GM23338 (cell line): Measurements from ENCODE around the gene MYL6. TPM values are rescaled to one million over a fixed set of nuclear protein-coding genes. Genes with fewer than 3 reads are reported as not detected.

Experiments
- ATAC-seq: fragments of 200-7000 bp; cut with Tn5 transposase; 3 replicates; pipeline ENCODE4 v1.9.1; 2020
- DNase-seq: peaks from one replicate; pipeline ENCODE4 v3.0.0-alpha.2; 2015; ENCODE audit warnings: low spot score
- H2AFZ ChIP-seq: fragments of 200-600 bp; sonication (generic); 2 replicates; pipeline ENCODE4 v1.8.0; 2016; ENCODE audit warnings: antibody characterized with exemption, mild to moderate bottlenecking, moderate library complexity
- H3F3A ChIP-seq: fragments of 200-600 bp; sonication (generic); replicated peaks from 2 replicates; pipeline ENCODE4 v1.8.0; 2017; ENCODE audit warnings: antibody characterized with exemption, mixed run types, low read depth
- H3K27ac ChIP-seq: fragments of 200-600 bp; sonication (generic); 2 replicates; pipeline ENCODE4 v1.6.1; 2016; ENCODE audit warnings: low read depth
- H3K27me3 ChIP-seq: fragments of 200-600 bp; sonication (generic); 2 replicates; pipeline ENCODE4 v1.8.0; 2016; ENCODE audit warnings: mild to moderate bottlenecking, mixed run types, moderate library complexity; ENCODE audit not compliant: insufficient read depth
- H3K36me3 ChIP-seq: fragments of 200-600 bp; sonication (generic); 2 replicates; pipeline ENCODE4 v1.8.0; 2016; ENCODE audit warnings: mild to moderate bottlenecking; ENCODE audit not compliant: insufficient read depth
- H3K4me1 ChIP-seq: fragments of 200-600 bp; sonication (generic); 2 replicates; pipeline ENCODE4 v1.8.0; 2016; ENCODE audit warnings: mild to moderate bottlenecking, moderate library complexity; ENCODE audit not compliant: insufficient read depth
- H3K4me2 ChIP-seq: fragments of 200-600 bp; sonication (generic); 2 replicates; pipeline ENCODE4 v1.7.1; 2017; ENCODE audit warnings: mixed run types
- H3K4me3 ChIP-seq: fragments of 200-600 bp; sonication (generic); 2 replicates; pipeline ENCODE4 v1.6.1; 2016; ENCODE audit warnings: mixed run types
- H3K79me2 ChIP-seq: fragments of 200-600 bp; sonication (generic); replicated peaks from 2 replicates; pipeline ENCODE4 v1.8.0; 2017; ENCODE audit warnings: mild to moderate bottlenecking; ENCODE audit not compliant: insufficient read depth
- H3K9me2 ChIP-seq: fragments of 200-600 bp; sonication (generic); 2 replicates; pipeline ENCODE4 v1.8.0; 2017; ENCODE audit not compliant: insufficient read depth
- H4K20me1 ChIP-seq: fragments of 200-600 bp; sonication (generic); replicated peaks from 2 replicates; pipeline ENCODE4 v1.8.0; 2017; ENCODE audit warnings: mild to moderate bottlenecking; ENCODE audit not compliant: insufficient read depth
- H3K27ac Mint-ChIP-seq: 2 replicates; pipeline ENCODE4 v1.8.0; 2020; ENCODE audit warnings: inconsistent platforms, mild to moderate bottlenecking, moderate library complexity, mixed read lengths
- H3K27me3 Mint-ChIP-seq: 3 replicates; pipeline ENCODE4 v1.8.0; 2022; ENCODE audit warnings: low read depth, mild to moderate bottlenecking, moderate library complexity, mixed read lengths, inconsistent platforms; ENCODE audit not compliant: insufficient read depth, poor library complexity
- H3K36me3 Mint-ChIP-seq: 3 replicates; pipeline ENCODE4 v1.8.0; 2021; ENCODE audit warnings: low read depth, mild to moderate bottlenecking, inconsistent platforms, moderate library complexity, mixed read lengths
- H3K4me1 Mint-ChIP-seq: 3 replicates; pipeline ENCODE4 v1.8.0; 2020; ENCODE audit warnings: mild to moderate bottlenecking, inconsistent platforms, mixed read lengths
- H3K4me3 Mint-ChIP-seq: 3 replicates; pipeline ENCODE4 v1.8.0; 2021; ENCODE audit warnings: moderate library complexity, mild to moderate bottlenecking, inconsistent platforms, mixed read lengths
- H3K9me3 Mint-ChIP-seq: 3 replicates; pipeline ENCODE4 v1.8.0; 2020; ENCODE audit warnings: moderate library complexity, mild to moderate bottlenecking, inconsistent platforms, mixed read lengths
- CREB1 ChIP-seq: fragments of 250-450 bp; sonication (Bioruptor Pico); IDR thresholded peaks from 2 replicates; pipeline ENCODE4 v1.5.0; 2020; ENCODE audit warnings: low read depth, mild to moderate bottlenecking, moderate library complexity
- NANOG ChIP-seq: IDR thresholded peaks from 2 replicates; pipeline ENCODE4 v1.6.1; 2016; ENCODE audit warnings: antibody characterized with exemption, borderline replicate concordance
- POLR2AphosphoS5 ChIP-seq: IDR thresholded peaks from 2 replicates; pipeline ENCODE4 v1.6.1; 2016; ENCODE audit warnings: antibody characterized with exemption, low read depth
- STAT1 ChIP-seq: IDR thresholded peaks from one replicate; pipeline ENCODE4 v1.6.1; 2016; ENCODE audit warnings: antibody characterized with exemption; ENCODE audit not compliant: unreplicated experiment
- ZNF331 ChIP-seq: fragments of 250-450 bp; sonication (Bioruptor Pico); IDR thresholded peaks from 2 replicates; pipeline ENCODE4 v1.5.0; 2020; ENCODE audit warnings: low read depth, mild to moderate bottlenecking, moderate library complexity
- polyA plus RNA-seq: library from polyadenylated mRNA; unstranded; fragments of >200 nt; fragmentation: Nextera tagmentation; extraction: Ambion mirVana; gene quantifications from 2 replicates; pipeline ENCODE4 v1.2.1, GENCODE V29; 2016
- total RNA-seq: library from RNA; depleted of rRNA; stranded (reverse); fragments of >200 nt; shearing (Covaris generic); gene quantifications from 2 replicates; pipeline ENCODE4 v1.2.3, GENCODE V29; 2014
- TF ChIP-seq, protein P1 (sequence below): fragments of 250-450 bp; sonication (Bioruptor Pico); IDR thresholded peaks from 2 replicates; pipeline ENCODE4 v1.5.0; 2020; ENCODE audit warnings: mild to moderate bottlenecking, moderate library complexity
- TF ChIP-seq, protein P2 (sequence below): IDR thresholded peaks from 2 replicates; pipeline ENCODE4 v1.6.1; 2016; ENCODE audit warnings: antibody characterized with exemption
- TF ChIP-seq, protein P3 (sequence below), 2 experiments: fragments of 200-600 bp in 1 of 2; sonication (generic) in 1 of 2; conservative IDR thresholded peaks; 2 replicates each; pipeline versions ENCODE4 v1.5.1 to v1.6.1; 2016 to 2017; ENCODE audit warnings: antibody characterized with exemption in 2 of 2, low read depth in 2 of 2, mild to moderate bottlenecking in 2 of 2, moderate library complexity in 1 of 2

MYL6 gene
- total and polyA plus RNA-seq, 2 experiments from 2014 or later = 1,092 to 1,545 TPM

DNA sequence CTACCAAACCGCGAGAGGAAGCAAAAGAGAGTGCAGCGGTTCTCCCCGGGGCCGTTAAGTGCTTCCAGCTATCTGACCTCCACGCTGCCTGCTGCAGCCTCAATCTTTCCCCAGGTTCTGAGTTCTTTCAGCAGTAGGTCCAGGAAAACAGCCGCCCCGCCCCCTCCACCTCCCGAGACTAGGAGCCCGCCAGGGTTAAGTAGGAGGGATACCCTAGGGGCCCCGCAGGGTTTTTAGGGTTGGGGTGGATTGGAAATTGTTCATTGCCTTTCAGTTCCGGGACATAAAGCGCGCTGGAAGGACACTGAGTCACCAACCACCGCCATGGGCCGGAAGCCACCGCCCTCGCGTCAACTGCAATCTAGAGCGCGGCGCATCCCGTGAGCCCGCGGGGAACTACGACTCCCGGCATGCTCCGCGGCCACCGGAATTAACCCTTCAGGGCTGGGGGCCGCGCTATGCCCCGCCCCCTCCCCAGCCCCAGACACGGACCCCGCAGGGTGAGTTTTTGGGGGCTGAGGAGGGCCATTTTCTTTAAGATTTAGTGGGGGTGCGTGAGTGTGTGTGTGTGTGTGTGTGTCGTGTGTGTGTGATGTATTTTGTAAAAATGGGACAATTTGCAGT, 5.9 kb upstream of the MYL6 start, which contains the start of gene MYL6B:
Gene MYL6B (plus strand): TSS at position 456 of the 624 bp plus-strand sequence. CDS start 1,332 bp downstream, outside the sequence.
- 0 out of 2 replicates have a peak, but pooled peaks cover 2% of the 10 kb centered on the region for H3K36me3 ChIP-seq
- no peaks in the 10 kb centered on the region for H4K20me1 ChIP-seq
- Mint-ChIP-seq H3K27me3 (peaks cover 15% of the 10 kb centered on the region), H3K9me3 (no peaks in the 10 kb centered on the region; the same call in 1 of the 3 replicates), H3K4me1 (peaks cover 23% of the 10 kb centered on the region), H3K4me3 (peak within 1 kb of the TSS; percentile 96), H3K36me3 (peaks cover 20% of the 10 kb centered on the region), H3K27ac (peak within 1 kb of the TSS; percentile 98)
- peaks cover 13% of the 10 kb centered on the region; the same call in 1 of the 2 replicates for H3K79me2 ChIP-seq
- peak; percentile 86 for ATAC-seq
- peak within 1 kb of the TSS; percentile 89 for H3K4me2 ChIP-seq
- H3F3A ChIP-seq = peaks cover 24% of the 10 kb centered on the region
- no peaks in the 10 kb centered on the region for H3K9me2 ChIP-seq
- peaks cover 22% of the 10 kb centered on the region for H3K4me1 ChIP-seq
- no peaks in the 10 kb centered on the region for H3K27me3 ChIP-seq
- TF ChIP-seq NANOG (no peak), ZNF331 (no peak), STAT1 (no peak), POLR2AphosphoS5 (peak; percentile 83), CREB1 (CRISPR knock-in tag) (peak; percentile 42; the same call in 1 of the 2 replicates)
- TF ChIP-seq, protein P1, sequence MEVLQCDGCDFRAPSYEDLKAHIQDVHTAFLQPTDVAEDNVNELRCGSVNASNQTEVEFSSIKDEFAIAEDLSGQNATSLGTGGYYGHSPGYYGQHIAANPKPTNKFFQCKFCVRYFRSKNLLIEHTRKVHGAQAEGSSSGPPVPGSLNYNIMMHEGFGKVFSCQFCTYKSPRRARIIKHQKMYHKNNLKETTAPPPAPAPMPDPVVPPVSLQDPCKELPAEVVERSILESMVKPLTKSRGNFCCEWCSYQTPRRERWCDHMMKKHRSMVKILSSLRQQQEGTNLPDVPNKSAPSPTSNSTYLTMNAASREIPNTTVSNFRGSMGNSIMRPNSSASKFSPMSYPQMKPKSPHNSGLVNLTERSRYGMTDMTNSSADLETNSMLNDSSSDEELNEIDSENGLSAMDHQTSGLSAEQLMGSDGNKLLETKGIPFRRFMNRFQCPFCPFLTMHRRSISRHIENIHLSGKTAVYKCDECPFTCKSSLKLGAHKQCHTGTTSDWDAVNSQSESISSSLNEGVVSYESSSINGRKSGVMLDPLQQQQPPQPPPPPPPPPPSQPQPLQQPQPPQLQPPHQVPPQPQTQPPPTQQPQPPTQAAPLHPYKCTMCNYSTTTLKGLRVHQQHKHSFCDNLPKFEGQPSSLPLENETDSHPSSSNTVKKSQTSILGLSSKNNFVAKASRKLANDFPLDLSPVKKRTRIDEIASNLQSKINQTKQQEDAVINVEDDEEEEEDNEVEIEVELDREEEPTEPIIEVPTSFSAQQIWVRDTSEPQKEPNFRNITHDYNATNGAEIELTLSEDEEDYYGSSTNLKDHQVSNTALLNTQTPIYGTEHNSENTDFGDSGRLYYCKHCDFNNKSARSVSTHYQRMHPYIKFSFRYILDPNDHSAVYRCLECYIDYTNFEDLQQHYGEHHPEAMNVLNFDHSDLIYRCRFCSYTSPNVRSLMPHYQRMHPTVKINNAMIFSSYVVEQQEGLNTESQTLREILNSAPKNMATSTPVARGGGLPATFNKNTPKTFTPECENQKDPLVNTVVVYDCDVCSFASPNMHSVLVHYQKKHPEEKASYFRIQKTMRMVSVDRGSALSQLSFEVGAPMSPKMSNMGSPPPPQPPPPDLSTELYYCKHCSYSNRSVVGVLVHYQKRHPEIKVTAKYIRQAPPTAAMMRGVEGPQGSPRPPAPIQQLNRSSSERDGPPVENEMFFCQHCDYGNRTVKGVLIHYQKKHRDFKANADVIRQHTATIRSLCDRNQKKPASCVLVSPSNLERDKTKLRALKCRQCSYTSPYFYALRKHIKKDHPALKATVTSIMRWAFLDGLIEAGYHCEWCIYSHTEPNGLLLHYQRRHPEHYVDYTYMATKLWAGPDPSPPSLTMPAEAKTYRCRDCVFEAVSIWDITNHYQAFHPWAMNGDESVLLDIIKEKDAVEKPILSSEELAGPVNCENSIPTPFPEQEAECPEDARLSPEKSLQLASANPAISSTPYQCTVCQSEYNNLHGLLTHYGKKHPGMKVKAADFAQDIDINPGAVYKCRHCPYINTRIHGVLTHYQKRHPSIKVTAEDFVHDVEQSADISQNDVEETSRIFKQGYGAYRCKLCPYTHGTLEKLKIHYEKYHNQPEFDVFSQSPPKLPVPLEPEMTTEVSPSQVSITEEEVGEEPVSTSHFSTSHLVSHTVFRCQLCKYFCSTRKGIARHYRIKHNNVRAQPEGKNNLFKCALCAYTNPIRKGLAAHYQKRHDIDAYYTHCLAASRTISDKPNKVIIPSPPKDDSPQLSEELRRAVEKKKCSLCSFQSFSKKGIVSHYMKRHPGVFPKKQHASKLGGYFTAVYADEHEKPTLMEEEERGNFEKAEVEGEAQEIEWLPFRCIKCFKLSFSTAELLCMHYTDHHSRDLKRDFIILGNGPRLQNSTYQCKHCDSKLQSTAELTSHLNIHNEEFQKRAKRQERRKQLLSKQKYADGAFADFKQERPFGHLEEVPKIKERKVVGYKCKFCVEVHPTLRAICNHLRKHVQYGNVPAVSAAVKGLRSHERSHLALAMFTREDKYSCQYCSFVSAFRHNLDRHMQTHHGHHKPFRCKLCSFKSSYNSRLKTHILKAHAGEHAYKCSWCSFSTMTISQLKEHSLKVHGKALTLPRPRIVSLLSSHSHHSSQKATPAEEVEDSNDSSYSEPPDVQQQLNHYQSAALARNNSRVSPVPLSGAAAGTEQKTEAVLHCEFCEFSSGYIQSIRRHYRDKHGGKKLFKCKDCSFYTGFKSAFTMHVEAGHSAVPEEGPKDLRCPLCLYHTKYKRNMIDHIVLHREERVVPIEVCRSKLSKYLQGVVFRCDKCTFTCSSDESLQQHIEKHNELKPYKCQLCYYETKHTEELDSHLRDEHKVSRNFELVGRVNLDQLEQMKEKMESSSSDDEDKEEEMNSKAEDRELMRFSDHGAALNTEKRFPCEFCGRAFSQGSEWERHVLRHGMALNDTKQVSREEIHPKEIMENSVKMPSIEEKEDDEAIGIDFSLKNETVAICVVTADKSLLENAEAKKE (CRISPR knock-in tag) = no peak
- TF ChIP-seq, protein P2, sequence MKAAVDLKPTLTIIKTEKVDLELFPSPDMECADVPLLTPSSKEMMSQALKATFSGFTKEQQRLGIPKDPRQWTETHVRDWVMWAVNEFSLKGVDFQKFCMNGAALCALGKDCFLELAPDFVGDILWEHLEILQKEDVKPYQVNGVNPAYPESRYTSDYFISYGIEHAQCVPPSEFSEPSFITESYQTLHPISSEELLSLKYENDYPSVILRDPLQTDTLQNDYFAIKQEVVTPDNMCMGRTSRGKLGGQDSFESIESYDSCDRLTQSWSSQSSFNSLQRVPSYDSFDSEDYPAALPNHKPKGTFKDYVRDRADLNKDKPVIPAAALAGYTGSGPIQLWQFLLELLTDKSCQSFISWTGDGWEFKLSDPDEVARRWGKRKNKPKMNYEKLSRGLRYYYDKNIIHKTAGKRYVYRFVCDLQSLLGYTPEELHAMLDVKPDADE = peak; percentile 90
- TF ChIP-seq, protein P3, sequence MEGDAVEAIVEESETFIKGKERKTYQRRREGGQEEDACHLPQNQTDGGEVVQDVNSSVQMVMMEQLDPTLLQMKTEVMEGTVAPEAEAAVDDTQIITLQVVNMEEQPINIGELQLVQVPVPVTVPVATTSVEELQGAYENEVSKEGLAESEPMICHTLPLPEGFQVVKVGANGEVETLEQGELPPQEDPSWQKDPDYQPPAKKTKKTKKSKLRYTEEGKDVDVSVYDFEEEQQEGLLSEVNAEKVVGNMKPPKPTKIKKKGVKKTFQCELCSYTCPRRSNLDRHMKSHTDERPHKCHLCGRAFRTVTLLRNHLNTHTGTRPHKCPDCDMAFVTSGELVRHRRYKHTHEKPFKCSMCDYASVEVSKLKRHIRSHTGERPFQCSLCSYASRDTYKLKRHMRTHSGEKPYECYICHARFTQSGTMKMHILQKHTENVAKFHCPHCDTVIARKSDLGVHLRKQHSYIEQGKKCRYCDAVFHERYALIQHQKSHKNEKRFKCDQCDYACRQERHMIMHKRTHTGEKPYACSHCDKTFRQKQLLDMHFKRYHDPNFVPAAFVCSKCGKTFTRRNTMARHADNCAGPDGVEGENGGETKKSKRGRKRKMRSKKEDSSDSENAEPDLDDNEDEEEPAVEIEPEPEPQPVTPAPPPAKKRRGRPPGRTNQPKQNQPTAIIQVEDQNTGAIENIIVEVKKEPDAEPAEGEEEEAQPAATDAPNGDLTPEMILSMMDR (conservative IDR thresholded peaks at IDR 0.05; ENCODE audit: low read depth in 2 of 2) = no peak
- peak within 1 kb of the TSS; percentile 98 for H3K27ac ChIP-seq
- DNase-seq = peak; percentile 97
- H3K4me3 ChIP-seq = peak within 1 kb of the TSS; percentile 90
- peak within 1 kb of the TSS; percentile 88 for H2AFZ ChIP-seq
